Astrocyte of the cerebellum (primary cell): Measurements from ENCODE around the gene JPT2.

Experiments
- DNase-seq: peaks from one replicate; pipeline ENCODE4 v3.0.0-alpha.2; 2011; ENCODE audit warnings: low read depth
- H3K4me3 ChIP-seq: 2 replicates; pipeline ENCODE4 v1.5.1; 2011; ENCODE audit warnings: mild to moderate bottlenecking, low read depth, low read length, moderate library complexity
- CTCF ChIP-seq: IDR thresholded peaks from 2 replicates; pipeline ENCODE4 v1.5.1; 2012; ENCODE audit warnings: low read length, low read depth, moderate library complexity, mild to moderate bottlenecking; ENCODE audit errors: missing control alignments
- in situ Hi-C: cut with HindIII; loops from 2 replicates; pipeline ENCODE4 v1.10.0; 2017; ENCODE audit warnings: low sequenced_read_pairs

The JPT2 gene

GRCh38 chr16:1749152-1750117 lies 71.4 kb downstream of the JPT2 start:
- no peak for DNase-seq
- TF ChIP-seq CTCF: no peak
- in situ Hi-C loops: loop anchor here (10.0 kb wide), 1 partner anchor 65 kb away; no protein-coding TSS in a partner anchor
- H3K4me3 ChIP-seq: no peak overlapping the region
